GM19397 (cell line): ENCODE measurements around the gene NR3C2.

Source experiments
- ATAC-seq: cut with Tn5 transposase; IDR thresholded peaks from one replicate; pipeline ENCODE4 v1.9.1; 2021; ENCODE audit warnings: mild to moderate bottlenecking, moderate library complexity; ENCODE audit not compliant: unreplicated experiment

Gene NR3C2

GRCh38 chr4:148266240-148266639, 176.0 kb downstream of the NR3C2 start:
- ATAC-seq, result no peak

DNA sequence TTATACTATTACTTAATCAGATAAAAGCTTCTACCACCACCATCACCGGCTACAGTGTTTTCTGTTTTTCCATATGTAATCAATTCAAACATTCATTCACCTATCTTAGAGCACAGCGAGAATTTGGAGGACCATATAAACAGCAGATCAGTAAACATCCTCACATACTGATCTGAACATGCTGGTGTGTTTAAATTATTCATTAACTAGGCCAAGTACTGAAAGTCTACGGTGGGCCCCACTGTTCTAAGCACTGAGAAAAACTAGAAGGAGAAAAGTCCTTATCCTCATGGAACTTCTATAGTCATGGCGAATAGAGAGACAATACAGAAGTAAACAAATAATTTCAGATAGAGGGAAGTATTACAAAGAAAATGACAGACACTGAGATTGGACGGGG, 176.6 kb downstream of the NR3C2 start:
- ATAC-seq, result no peak

DNA sequence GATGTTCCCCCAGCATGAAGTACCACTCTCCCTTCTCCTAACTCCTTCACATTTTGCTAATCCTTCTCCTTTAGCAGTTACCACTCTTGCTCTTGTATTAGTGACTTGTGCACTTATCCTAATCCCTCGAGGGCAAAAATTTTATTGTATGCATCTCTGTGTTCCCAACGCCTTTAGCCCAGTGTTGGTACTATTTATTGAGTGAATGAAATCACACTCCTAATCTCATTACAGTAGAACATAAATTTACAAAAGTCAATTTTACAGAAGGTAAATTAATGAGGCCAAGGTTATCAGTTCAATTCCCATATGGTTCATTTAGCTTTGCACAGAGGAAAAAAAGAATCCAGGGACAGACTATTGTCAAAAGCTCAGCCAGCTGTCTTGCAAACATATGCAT, 178.4 kb downstream of the NR3C2 start:
- ATAC-seq, result no peak

- ATAC-seq, result no peak
Measured at GRCh38 chr4:148263127-148263526, 179.1 kb downstream of the NR3C2 start.

DNA sequence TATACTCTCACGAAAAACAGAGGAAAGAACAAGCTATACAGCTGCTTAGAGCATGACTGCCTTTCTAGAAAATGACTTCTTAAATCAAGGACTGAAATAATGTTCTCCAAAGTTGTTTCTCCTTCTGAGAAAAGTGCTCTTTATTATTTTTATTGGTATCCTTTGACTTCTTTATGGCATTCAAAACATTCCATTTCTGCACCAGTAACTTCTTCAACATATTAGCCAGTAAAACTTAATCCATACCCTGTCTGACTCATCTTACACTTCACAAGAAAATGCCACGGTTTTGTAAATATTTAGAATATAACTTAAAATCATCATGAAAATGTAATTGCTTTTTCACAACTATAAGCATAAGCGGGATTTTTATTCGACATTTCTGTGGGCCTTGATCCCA, 180.4 kb downstream of the NR3C2 start:
- ATAC-seq, result no peak

DNA sequence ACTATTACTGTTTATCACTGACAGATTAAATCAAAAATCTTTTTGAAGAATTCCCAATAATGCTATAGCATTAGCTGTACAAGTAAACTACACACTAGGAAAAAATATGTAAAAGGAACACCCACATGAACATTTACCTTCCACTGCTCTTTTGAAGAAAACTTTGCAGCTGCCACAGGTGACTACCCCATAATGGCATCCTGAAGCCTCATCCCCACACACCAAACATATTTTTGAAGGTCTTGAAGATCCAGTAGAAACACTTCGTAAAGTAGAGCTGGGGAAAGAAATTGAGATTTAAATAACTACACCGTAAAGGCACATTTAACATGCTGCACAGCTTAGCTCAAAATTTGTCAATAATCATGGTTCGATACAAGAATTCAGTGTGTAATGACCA, 182.4 kb downstream of the NR3C2 start:
- ATAC-seq, result no peak

DNA sequence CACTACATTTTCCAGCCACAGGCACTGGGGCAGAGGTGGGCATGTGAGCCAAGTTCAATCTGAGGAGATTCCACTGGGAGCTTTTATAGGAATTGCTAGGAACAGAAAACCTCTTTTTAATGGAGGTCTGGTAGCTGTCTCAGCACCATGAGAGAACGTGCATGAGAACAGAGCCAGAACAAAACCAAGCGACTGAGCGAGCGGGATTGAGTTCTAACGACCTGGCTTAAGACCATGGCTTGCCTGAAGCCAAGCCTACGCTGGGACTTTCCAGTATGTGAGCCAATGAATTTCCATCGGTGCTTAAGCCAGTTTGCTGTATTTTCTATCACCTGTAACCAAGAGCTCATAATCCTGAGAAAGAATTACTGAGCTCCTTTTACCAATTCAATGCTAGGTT, 183.7 kb downstream of the NR3C2 start:
- ATAC-seq, result no peak

DNA sequence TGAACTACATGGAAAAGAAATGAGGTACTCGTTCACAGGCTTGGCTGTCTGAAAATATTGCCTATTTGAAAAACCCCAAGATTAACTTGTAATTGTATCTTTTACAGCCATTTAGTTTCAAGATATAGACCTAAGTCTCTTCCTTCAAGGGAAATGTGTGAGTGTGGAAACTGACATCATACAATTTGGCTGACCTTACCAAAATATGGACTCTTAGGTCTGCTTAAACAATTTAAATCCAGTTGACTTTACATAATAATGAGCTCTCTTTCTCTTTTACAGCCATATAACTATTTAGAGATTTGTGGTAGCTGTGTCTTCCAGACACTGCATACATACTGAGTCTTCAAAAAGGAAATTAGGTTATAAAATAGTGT, 186.9 kb downstream of the NR3C2 start:
- ATAC-seq, result no peak

GRCh38 chr4:148254621-148255343, 187.4 kb downstream of the NR3C2 start:
- ATAC-seq, result no peak

GRCh38 chr4:148253768-148254167, 188.4 kb downstream of the NR3C2 start:
- ATAC-seq, result no peak

DNA sequence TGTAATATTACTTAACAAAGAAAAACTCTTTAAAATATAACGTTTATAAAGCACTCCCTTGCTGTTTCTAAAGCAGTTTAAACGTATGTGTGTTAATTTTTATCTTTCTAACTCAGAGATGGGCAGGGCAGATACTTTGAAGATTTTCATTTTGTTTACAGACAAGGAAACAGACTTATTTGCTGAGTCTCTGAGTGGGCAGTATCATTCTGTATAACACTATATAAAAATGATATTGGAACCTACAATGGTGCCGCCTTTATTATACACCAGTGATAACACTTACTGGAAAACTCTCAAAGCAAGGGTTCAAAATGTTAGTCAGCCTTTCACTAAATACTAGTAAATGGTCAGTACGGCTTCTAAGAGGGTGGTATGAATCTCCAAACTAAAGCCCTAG, 193.4 kb downstream of the NR3C2 start:
- ATAC-seq, result no peak

DNA sequence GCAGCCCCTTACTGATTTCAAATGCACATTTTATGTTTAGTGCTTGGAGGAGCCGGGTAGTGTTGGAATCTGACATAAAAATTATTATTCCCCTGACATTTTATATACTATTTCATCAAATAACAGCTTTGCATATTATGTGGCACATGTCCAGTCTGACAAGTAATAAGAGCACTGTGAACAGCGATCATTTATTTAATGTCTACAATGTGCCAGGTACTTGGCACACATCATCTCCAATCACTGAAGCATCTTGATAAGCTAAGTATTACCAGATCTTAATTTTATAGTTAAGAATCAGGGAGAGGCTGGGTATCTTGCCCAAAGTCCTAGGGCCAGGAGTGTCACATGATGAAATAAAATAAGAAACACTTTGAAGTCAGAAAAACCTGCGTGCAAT, 197.2 kb downstream of the NR3C2 start:
- no peak for ATAC-seq

- ATAC-seq, result no peak
Measured at GRCh38 chr4:148243837-148244236, 198.4 kb downstream of the NR3C2 start.

- ATAC-seq, result no peak
Measured at GRCh38 chr4:148240241-148240640, 202.0 kb downstream of the NR3C2 start.

DNA sequence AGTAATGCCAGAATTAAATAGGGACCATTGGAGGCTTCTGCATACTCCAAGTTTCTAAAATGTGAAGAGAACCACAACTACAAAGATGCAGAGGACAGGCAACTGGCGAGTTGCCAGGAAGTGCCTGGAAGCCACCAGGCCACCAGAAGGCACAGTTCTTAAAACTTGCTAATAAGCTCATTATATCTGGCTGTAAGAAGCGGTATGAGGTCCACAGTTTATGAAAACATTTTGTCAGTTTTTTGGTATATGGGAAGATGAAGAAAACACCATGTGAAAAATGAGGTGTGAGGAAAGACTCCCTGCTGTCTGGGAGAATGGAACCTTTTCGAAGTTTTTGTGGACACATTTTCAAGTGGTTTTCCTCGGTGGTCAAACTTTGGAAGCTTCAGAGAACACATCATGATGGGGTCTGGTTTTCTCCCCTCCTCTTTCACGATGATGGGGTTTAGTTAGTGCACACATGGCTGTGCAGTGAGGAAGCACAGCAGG, 202.7 kb downstream of the NR3C2 start:
- ATAC-seq, result no peak

DNA sequence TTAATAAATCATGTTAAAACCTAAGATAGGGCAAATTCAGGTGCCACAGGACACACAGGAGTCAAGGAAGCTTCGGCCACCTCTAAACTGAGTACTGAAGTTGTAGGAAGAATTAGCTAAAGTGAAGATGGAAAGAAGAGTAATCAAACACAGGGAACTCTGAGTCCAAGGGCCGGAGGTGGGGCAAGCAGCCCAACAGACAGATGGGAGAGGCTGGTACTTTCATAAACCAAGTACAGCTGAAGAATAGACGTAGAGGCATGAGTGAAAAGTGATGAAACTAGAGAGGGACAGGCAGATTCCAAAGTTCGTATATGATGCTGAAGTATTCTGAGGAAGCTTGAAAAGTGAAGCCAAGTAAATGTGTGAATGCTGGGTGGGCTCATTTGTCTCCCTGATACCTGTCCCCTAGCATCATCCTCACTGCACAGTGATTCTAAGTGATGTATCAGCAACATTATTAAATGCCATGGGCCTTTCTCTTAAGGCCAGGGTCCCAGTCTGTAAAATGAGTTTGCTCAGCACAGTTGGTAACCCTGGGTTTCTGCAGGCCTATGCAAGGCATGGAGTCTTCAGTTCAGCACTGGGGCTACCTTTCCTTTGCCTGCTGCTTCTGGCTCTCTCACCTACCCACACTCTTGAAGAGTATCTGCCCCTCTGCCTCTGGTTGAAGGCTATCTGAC, 203.3 kb downstream of the NR3C2 start:
- no peak for ATAC-seq

DNA sequence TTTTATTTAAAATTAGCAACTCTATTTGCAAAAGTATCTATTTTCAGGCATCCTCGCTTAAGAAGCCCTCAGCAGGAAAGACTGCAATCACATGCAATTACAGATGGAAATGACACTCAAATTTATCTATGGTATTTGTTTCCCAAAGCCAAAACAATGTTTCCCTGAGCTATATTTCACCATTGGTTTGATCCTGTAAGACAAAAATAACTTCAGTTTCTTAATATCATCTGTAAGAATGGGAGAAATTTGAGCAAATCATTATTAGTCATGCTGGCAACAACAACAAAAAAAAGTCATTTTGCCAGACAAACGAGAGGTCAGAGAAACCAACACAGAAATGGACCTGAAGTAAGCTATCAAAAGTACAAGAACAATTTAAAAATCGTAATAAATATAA, 204.1 kb downstream of the NR3C2 start:
- ATAC-seq, result no peak

DNA sequence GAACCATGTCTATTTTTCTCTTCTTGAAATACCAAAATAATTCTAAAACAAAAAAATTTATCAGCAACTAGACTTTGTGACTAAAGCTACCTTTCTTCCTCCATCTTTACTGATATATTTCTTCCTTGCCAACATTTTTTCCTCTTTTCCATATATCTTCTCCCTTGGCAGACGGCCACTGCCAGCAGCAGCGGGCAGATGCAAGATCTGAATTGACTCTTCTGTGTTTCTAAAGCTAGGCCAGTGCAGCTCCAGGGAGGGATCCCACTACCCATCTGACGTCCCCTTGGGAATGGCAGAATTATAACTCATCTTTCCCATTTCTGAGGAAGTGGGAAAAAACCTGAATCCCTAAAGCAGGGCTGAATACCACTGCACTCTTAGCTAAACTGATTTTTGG, 206.4 kb downstream of the NR3C2 start:
- ATAC-seq, result no peak

GRCh38 chr4:148229798-148230197, 212.4 kb downstream of the NR3C2 start:
- ATAC-seq, result no peak

GRCh38 chr4:148229028-148229427, 213.2 kb downstream of the NR3C2 start:
- no peak for ATAC-seq

DNA sequence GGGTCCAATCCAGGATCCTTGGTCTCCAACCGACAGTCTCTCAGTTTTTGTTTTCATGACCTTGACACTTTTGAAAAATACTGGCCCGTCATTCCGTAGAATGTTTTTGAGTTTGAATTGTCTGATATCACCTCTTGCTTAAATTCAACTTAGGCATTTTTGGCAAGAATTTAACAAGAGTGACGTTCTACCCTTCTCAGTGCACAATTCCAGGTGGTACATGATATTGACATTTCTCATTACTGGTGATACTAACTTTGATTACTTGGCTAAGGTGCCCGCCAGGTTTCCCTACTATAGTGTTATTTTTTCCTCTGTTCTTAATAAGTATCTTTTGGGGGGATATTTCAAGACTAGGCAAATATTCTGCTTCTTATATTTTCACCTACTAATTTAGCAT, 215.1 kb downstream of the NR3C2 start:
- ATAC-seq, result no peak

DNA sequence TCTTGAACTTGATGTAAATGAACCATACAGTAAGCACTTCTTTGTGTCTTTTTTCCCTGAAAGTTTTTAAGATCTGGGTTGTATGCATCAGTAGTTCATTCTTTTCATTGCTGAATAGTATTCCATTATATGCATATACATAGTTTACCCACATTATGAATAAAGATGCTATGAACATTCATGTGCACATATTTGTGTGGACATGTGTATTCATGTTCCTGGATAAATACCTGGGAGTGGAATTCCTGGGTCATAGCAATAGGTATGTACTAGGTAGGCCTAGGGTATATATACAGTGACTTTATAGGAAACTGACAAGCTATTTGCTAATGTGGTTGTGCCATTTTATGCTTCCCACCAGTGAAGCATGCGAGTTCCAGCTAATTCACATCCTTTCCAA, 215.9 kb downstream of the NR3C2 start:
- no peak for ATAC-seq

DNA sequence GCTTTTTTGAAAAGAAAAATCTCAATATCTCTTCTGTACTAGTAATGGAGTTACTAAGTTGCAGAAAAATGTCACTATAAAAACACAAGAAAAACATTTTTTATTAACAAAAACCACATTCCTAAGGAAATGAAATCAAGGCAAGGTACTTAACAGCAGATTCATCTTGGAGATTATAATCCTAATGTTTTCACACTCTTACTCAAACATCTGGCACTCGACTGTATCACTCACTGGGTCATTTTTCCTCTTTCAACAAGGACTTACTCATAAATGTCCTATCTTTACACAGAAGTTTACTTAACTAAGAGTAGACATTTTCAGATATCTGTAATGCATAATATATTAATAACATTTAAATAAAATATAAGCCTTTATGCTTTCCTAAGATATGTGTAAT, 216.6 kb downstream of the NR3C2 start:
- ATAC-seq, result no peak
